ENCODE results near the gene KMT2C.
"Not testable (repeated sequence)": the region's sequence is repeated elsewhere in the genome, so short reads cannot be mapped to it uniquely, and the experiment has no call there.

KMT2C gene

GRCh38 chr7:152435384-152436110 is at the start of gene KMT2C:
TSS of gene KMT2C (minus strand) at chr7:152436003. CDS start at chr7:152435786, 217 bp downstream.
- DNase-seq, result peak; percentile 15 to 40 (median 32)

GRCh38 chr7:152481082-152481481 is 45.3 kb upstream of the KMT2C start:
- no peak for DNase-seq

- no peak for DNase-seq
These were observed 44.9 kb upstream of the KMT2C start for GRCh38 chr7:152480664-152481063.

GRCh38 chr7:152479595-152479994 is 43.8 kb upstream of the KMT2C start:
- no peak for DNase-seq

GRCh38 chr7:152478140-152478539 is 42.3 kb upstream of the KMT2C start:
- no peak for DNase-seq

- DNase-seq, result no peak
These were observed 41.3 kb upstream of the KMT2C start for GRCh38 chr7:152477079-152477478.

- DNase-seq, result no peak
These were observed 40.7 kb upstream of the KMT2C start for GRCh38 chr7:152476551-152476950.

GRCh38 chr7:152471023-152471620 is 35.3 kb upstream of the KMT2C start:
- DNase-seq, result not testable (repeated sequence)

- not testable (repeated sequence) for DNase-seq
These were observed 34.6 kb upstream of the KMT2C start for GRCh38 chr7:152470251-152471022.

GRCh38 chr7:152469576-152469975 is 33.8 kb upstream of the KMT2C start:
- DNase-seq, result not testable (repeated sequence)

GRCh38 chr7:152467225-152467624 is 31.4 kb upstream of the KMT2C start:
- no peak for DNase-seq

- DNase-seq, result no peak
These were observed 29.2 kb upstream of the KMT2C start for GRCh38 chr7:152465119-152465387.

- peak; percentile 44 to 57 (median 56) for DNase-seq
These were observed 28.7 kb upstream of the KMT2C start for GRCh38 chr7:152464312-152465118.

- DNase-seq, result peak; percentile 100
These were observed 28.0 kb upstream of the KMT2C start for GRCh38 chr7:152463709-152464311.

- peak in 1 of 4 experiments; percentile 32 for DNase-seq
These were observed 27.3 kb upstream of the KMT2C start for GRCh38 chr7:152462995-152463708.

GRCh38 chr7:152459724-152460251 is 24.0 kb upstream of the KMT2C start:
- DNase-seq, result no peak

GRCh38 chr7:152451356-152451755 is 15.6 kb upstream of the KMT2C start:
- no peak for DNase-seq

- not testable (repeated sequence) for DNase-seq
These were observed 9.7 kb upstream of the KMT2C start for GRCh38 chr7:152445386-152446008.

GRCh38 chr7:152443586-152443985 is 7.8 kb upstream of the KMT2C start:
- DNase-seq, result no peak

GRCh38 chr7:152442330-152442835 is 6.6 kb upstream of the KMT2C start:
- no peak for DNase-seq

GRCh38 chr7:152441810-152442209 is 6.0 kb upstream of the KMT2C start:
- not testable (repeated sequence) for DNase-seq
